K562 treated with DMSO at 1 percent for 48 hours (cell line): ENCODE results near the gene UIMC1. TPM values are rescaled to one million over a fixed set of nuclear protein-coding genes. Genes with fewer than 3 reads are reported as not detected.

Source experiments
- total RNA-seq: library from RNA; unstranded; fragments of 300-600 nt; gene quantifications from 2 replicates; pipeline ENCODE4 v1.2.3, GENCODE V29; 2022; ENCODE audit warnings: low replicate concordance; ENCODE audit errors: extremely low read depth

UIMC1 gene
- not detected in 2 replicates for total RNA-seq

GRCh38 chr5:177006265-177006972 lies at the start of gene UIMC1:
UIMC1 (minus strand) TSS chr5:177006779; CDS start chr5:176982615, 24,164 bp downstream.

GRCh38 chr5:177022386-177023302 lies 16.1 kb upstream of the UIMC1 start, which contains the start of gene ZNF346:
ZNF346 (plus strand) TSS chr5:177022696; CDS start chr5:177022739, 43 bp downstream.

GRCh38 chr5:176899296-176899891 lies 107.2 kb downstream of the UIMC1 start, which contains the start of gene HK3:
HK3 (minus strand) TSS chr5:176899346; CDS start chr5:176896159, 3,187 bp downstream.

Other genes with a start within 250 kb of the UIMC1 start
- not detected in 2 replicates for gene UNC5A, start 196.2 kb downstream of the UIMC1 start, total RNA-seq
- not detected in 2 replicates for gene HK3, start 107.4 kb downstream of the UIMC1 start, total RNA-seq
- gene ZNF346, start 15.9 kb upstream of the UIMC1 start, total RNA-seq = not detected in 2 replicates
- not detected in 2 replicates for gene FGFR4, start 80.1 kb upstream of the UIMC1 start, total RNA-seq
- gene NSD1, start 127.0 kb upstream of the UIMC1 start, total RNA-seq = not detected in 2 replicates